Neural cell (in vitro differentiated cells): Measurements from ENCODE around the gene NECTIN1. TPM values are rescaled to one million over a fixed set of nuclear protein-coding genes. Genes with fewer than 3 reads are reported as not detected.

Experiments used
- H2AFZ ChIP-seq: fragments of 200-600, 300-800 bp; sonication (generic), shearing (Covaris generic); 2 replicates; pipeline ENCODE4 v1.6.0; 2014; ENCODE audit warnings: low read depth, mild to moderate bottlenecking, antibody characterized with exemption, low read length, moderate library complexity
- H3F3A ChIP-seq: fragments of 200-600 bp; shearing (Covaris generic); 2 replicates; pipeline ENCODE4 v1.6.1; 2016; ENCODE audit warnings: mild to moderate bottlenecking, moderate library complexity, mixed read lengths, antibody characterized with exemption, low read length; ENCODE audit not compliant: insufficient read depth, poor library complexity, severe bottlenecking
- H3K27ac ChIP-seq: fragments of 200-600, 300-800 bp; sonication (generic), shearing (Covaris generic); 2 replicates; pipeline ENCODE4 v1.5.1; 2014; ENCODE audit warnings: mild to moderate bottlenecking, low read length, moderate library complexity
- H3K27me3 ChIP-seq: fragments of 300-800, 200-600 bp; sonication (generic), shearing (Covaris generic); 2 replicates; pipeline ENCODE4 v1.6.0; 2014; ENCODE audit warnings: mild to moderate bottlenecking, low read depth, low read length, moderate library complexity; ENCODE audit not compliant: insufficient read depth
- H3K36me3 ChIP-seq: fragments of 300-800, 200-600 bp; sonication (generic), shearing (Covaris generic); 2 replicates; pipeline ENCODE4 v1.5.1; 2014; ENCODE audit warnings: mild to moderate bottlenecking, antibody characterized with exemption, low read length, moderate library complexity; ENCODE audit not compliant: insufficient read depth
- H3K4me2 ChIP-seq: fragments of 300-800, 200-600 bp; sonication (generic), shearing (Covaris generic); 2 replicates; pipeline ENCODE4 v1.6.0; 2014; ENCODE audit warnings: mild to moderate bottlenecking, low read length
- H3K4me3 ChIP-seq: fragments of 300-800, 200-600 bp; sonication (generic), shearing (Covaris generic); 2 replicates; pipeline ENCODE4 v1.5.1; 2014; ENCODE audit warnings: mild to moderate bottlenecking, low read length, moderate library complexity
- H3K79me2 ChIP-seq: fragments of 200-600 bp; shearing (Covaris generic); replicated peaks from 2 replicates; pipeline ENCODE4 v1.6.0; 2014; ENCODE audit warnings: mild to moderate bottlenecking, low read length, moderate library complexity; ENCODE audit not compliant: insufficient read depth
- H3K9ac ChIP-seq: fragments of 300-800, 200-600 bp; sonication (generic), shearing (Covaris generic); 2 replicates; pipeline ENCODE4 v1.6.1; 2016; ENCODE audit warnings: mild to moderate bottlenecking, low read length, mixed read lengths
- H3K9me2 ChIP-seq: fragments of 200-600 bp; shearing (Covaris generic); 2 replicates; pipeline ENCODE4 v1.6.1; 2016; ENCODE audit warnings: mild to moderate bottlenecking, low read length, mixed read lengths; ENCODE audit not compliant: insufficient read depth
- H3K9me3 ChIP-seq: fragments of 200-600, 300-800 bp; sonication (generic), shearing (Covaris generic); 2 replicates; pipeline ENCODE4 v1.6.1; 2016; ENCODE audit warnings: mild to moderate bottlenecking, mixed run types, low read length, moderate library complexity, mixed read lengths
- H4K20me1 ChIP-seq: fragments of 200-600 bp; shearing (Covaris generic); 2 replicates; pipeline ENCODE4 v1.6.1; 2016; ENCODE audit warnings: mild to moderate bottlenecking, mixed run types; ENCODE audit not compliant: insufficient read depth
- CTCF ChIP-seq: fragments of 450-650 bp; IDR thresholded peaks from 2 replicates; pipeline ENCODE4 v1.5.1; 2014; ENCODE audit warnings: antibody characterized with exemption, mild to moderate bottlenecking, moderate library complexity; ENCODE audit not compliant: poor library complexity, severe bottlenecking
- EP300 ChIP-seq: fragments of 450-650 bp; conservative IDR thresholded peaks from 2 replicates; pipeline ENCODE4 v1.6.1; 2014; ENCODE audit warnings: antibody characterized with exemption, mild to moderate bottlenecking, moderate library complexity; ENCODE audit not compliant: poor library complexity, severe bottlenecking
- EZH2 ChIP-seq: fragments of 200-600, 300-800 bp; shearing (Covaris generic), sonication (generic); IDR thresholded peaks from 2 replicates; pipeline ENCODE4 v1.6.1; 2014; ENCODE audit warnings: antibody characterized with exemption, low read length, borderline replicate concordance, mild to moderate bottlenecking; ENCODE audit not compliant: insufficient read depth, poor library complexity, severe bottlenecking
- MXI1 ChIP-seq: fragments of 450-650 bp; conservative IDR thresholded peaks from 2 replicates; pipeline ENCODE4 v1.6.1; 2014; ENCODE audit warnings: antibody characterized with exemption, mild to moderate bottlenecking; ENCODE audit not compliant: poor library complexity, severe bottlenecking
- POLR2AphosphoS5 ChIP-seq: IDR thresholded peaks from 2 replicates; pipeline ENCODE4 v1.6.1; 2012
- RAD21 ChIP-seq: fragments of 450-650 bp; conservative IDR thresholded peaks from 2 replicates; pipeline ENCODE4 v1.6.1; 2014; ENCODE audit warnings: antibody characterized with exemption, mild to moderate bottlenecking, moderate library complexity
- REST ChIP-seq: IDR thresholded peaks from 2 replicates; pipeline ENCODE4 v1.6.1; 2012; ENCODE audit warnings: borderline replicate concordance
- SMC3 ChIP-seq: fragments of 450-650 bp; conservative IDR thresholded peaks from 2 replicates; pipeline ENCODE4 v1.6.1; 2014; ENCODE audit warnings: antibody characterized with exemption, mild to moderate bottlenecking, moderate library complexity; ENCODE audit not compliant: poor library complexity
- TAF1 ChIP-seq: IDR thresholded peaks from 2 replicates; pipeline ENCODE4 v1.6.1; 2012; ENCODE audit warnings: low read depth
- polyA plus RNA-seq: library from polyadenylated mRNA; depleted of rRNA; stranded (reverse); fragments of >200 nt; gene quantifications from 2 replicates; pipeline ENCODE4 v1.2.3, GENCODE V29; 2014

Gene NECTIN1
- polyA plus RNA-seq, 1 donor from 2014 or later = 5.6 TPM

- no peaks in the 10 kb centered on the region for H3K9me2 ChIP-seq
- no peak overlapping the region for H3K9ac ChIP-seq
- no peak overlapping the region for H2AFZ ChIP-seq
- H3K9me3 ChIP-seq = no peaks in the 10 kb centered on the region
- no peaks in the 10 kb centered on the region for H4K20me1 ChIP-seq
- H3K4me2 ChIP-seq = no peak overlapping the region
- H3K4me3 ChIP-seq = no peak overlapping the region
- H3F3A ChIP-seq = no peaks in the 10 kb centered on the region
- H3K27me3 ChIP-seq = no peaks in the 10 kb centered on the region
- no peak overlapping the region for H3K27ac ChIP-seq
- TF ChIP-seq POLR2AphosphoS5 = no peak
- no peak for TF ChIP-seq REST
- TF ChIP-seq RAD21 = no peak
- no peak for TF ChIP-seq EP300
- no peak for TF ChIP-seq MXI1
- TF ChIP-seq EZH2 = no peak
- TF ChIP-seq CTCF = no peak
- TF ChIP-seq TAF1 = no peak
- H3K79me2 ChIP-seq = no peaks in the 10 kb centered on the region
- no peaks in the 10 kb centered on the region for H3K36me3 ChIP-seq
Observed at GRCh38 chr11:119737366-119738058, 8.5 kb upstream of the NECTIN1 start.

- no peak overlapping the region for H3K4me3 ChIP-seq
- H4K20me1 ChIP-seq = no peaks in the 10 kb centered on the region
- no peak overlapping the region for H3K4me2 ChIP-seq
- no peaks in the 10 kb centered on the region for H3K79me2 ChIP-seq
- no peaks in the 10 kb centered on the region for H3F3A ChIP-seq
- no peaks in the 10 kb centered on the region for H3K9me2 ChIP-seq
- no peaks in the 10 kb centered on the region for H3K27me3 ChIP-seq
- H3K9ac ChIP-seq = no peak overlapping the region
- TF ChIP-seq MXI1 (no peak), CTCF (no peak), RAD21 (no peak), EZH2 (no peak), REST (no peak), EP300 (no peak), SMC3 (no peak), POLR2AphosphoS5 (no peak), TAF1 (no peak)
- H3K9me3 ChIP-seq = no peaks in the 10 kb centered on the region
- H3K27ac ChIP-seq = no peak overlapping the region
- no peak overlapping the region for H2AFZ ChIP-seq
- no peaks in the 10 kb centered on the region for H3K36me3 ChIP-seq
Observed at GRCh38 chr11:119734788-119735187, 5.8 kb upstream of the NECTIN1 start.
